WTC11 (cell line): Measurements from ENCODE around the gene CEBPB. TPM values are rescaled to one million over a fixed set of nuclear protein-coding genes. Genes with fewer than 3 reads are reported as not detected.
A peak's percentile ranks its signal among the peaks of the same experiment; 100 is the strongest.
"Not testable (repeated sequence)": the region's sequence is repeated elsewhere in the genome, so short reads cannot be mapped to it uniquely, and the experiment has no call there.

Experiments
- ATAC-seq: fragments of 200-7000 bp; cut with Tn5 transposase; 2 replicates; pipeline ENCODE4 v1.10.0; 2021; ENCODE audit warnings: mild to moderate bottlenecking, moderate library complexity
- CTCF ChIA-PET: fragments of 300-600 bp; sonication (Branson Sonifier 250); formaldehyde crosslinking; loops from one replicate; lab custom pipeline; 2021; ENCODE audit warnings: antibody characterized with exemption; lab: Charles Lee
- POLR2A ChIA-PET: fragments of 350-600 bp; sonication (Branson Sonifier 250); formaldehyde crosslinking; loops from one replicate; lab custom pipeline; 2021; ENCODE audit warnings: antibody characterized with exemption; lab: Charles Lee
- DNase-seq: peaks from one replicate; pipeline ENCODE4 v3.0.0; 2021; ENCODE audit warnings: low spot score
- H3K27ac Mint-ChIP-seq: 2 replicates; pipeline ENCODE4 v1.8.0; 2021; ENCODE audit warnings: mixed read lengths
- H3K27me3 Mint-ChIP-seq: 2 replicates; pipeline ENCODE4 v1.8.0; 2021; ENCODE audit warnings: low read depth, mild to moderate bottlenecking, moderate library complexity, mixed read lengths
- H3K36me3 Mint-ChIP-seq: 2 replicates; pipeline ENCODE4 v1.8.0; 2021; ENCODE audit warnings: mixed read lengths
- H3K4me1 Mint-ChIP-seq: 2 replicates; pipeline ENCODE4 v1.8.0; 2022; ENCODE audit warnings: mixed read lengths
- H3K4me3 Mint-ChIP-seq: 2 replicates; pipeline ENCODE4 v1.8.0; 2021; ENCODE audit warnings: mild to moderate bottlenecking, moderate library complexity, mixed read lengths
- H3K9me3 Mint-ChIP-seq: 2 replicates; pipeline ENCODE4 v1.8.0; 2021; ENCODE audit warnings: mixed read lengths
- CBFB ChIP-seq: sonication (generic); formaldehyde crosslinking; IDR thresholded peaks from 2 replicates; pipeline ENCODE4 v1.8.1; 2022; ENCODE audit warnings: mild to moderate bottlenecking, low read depth, missing genetic modification reagents
- FOXJ3 ChIP-seq: sonication (generic); formaldehyde crosslinking; IDR thresholded peaks from 2 replicates; pipeline ENCODE4 v1.9.0; 2021; ENCODE audit warnings: missing genetic modification reagents, mild to moderate bottlenecking, borderline replicate concordance
- JAZF1 ChIP-seq: fragments of 250-450 bp; sonication (Bioruptor Pico); IDR thresholded peaks from 2 replicates; pipeline ENCODE4 v1.9.0; 2021; ENCODE audit warnings: moderate library complexity, mild to moderate bottlenecking, inconsistent platforms
- NFE2L1 ChIP-seq: sonication (generic); formaldehyde crosslinking; IDR thresholded peaks from 2 replicates; pipeline ENCODE4 v1.8.1; 2023; ENCODE audit warnings: missing genetic modification reagents
- RELA ChIP-seq: sonication (generic); formaldehyde crosslinking; IDR thresholded peaks from 2 replicates; pipeline ENCODE4 v1.8.1; 2022; ENCODE audit warnings: missing genetic modification reagents, mild to moderate bottlenecking, borderline replicate concordance
- TEAD1 ChIP-seq: sonication (generic); formaldehyde crosslinking; IDR thresholded peaks from 2 replicates; pipeline ENCODE4 v1.8.0; 2022; ENCODE audit warnings: mild to moderate bottlenecking, missing genetic modification reagents
- ZNF232 ChIP-seq: sonication (generic); formaldehyde crosslinking; IDR thresholded peaks from 2 replicates; pipeline ENCODE4 v1.8.0; 2022; ENCODE audit warnings: mild to moderate bottlenecking, missing genetic modification reagents
- total RNA-seq: library from RNA; stranded (reverse); gene quantifications from 3 replicates; pipeline ENCODE4 v1.2.3, GENCODE V29; 2021
- TF ChIP-seq, protein P1 (sequence below): sonication (generic); formaldehyde crosslinking; IDR thresholded peaks from 2 replicates; pipeline ENCODE4 v1.8.1; 2022; ENCODE audit warnings: low read depth, missing genetic modification reagents, borderline replicate concordance
- TF ChIP-seq, protein P2 (sequence below): fragments of 200-600 bp; IDR thresholded peaks from 2 replicates; pipeline ENCODE4 v1.8.0; 2022; ENCODE audit warnings: antibody characterized with exemption
- TF ChIP-seq, protein P3 (sequence below): sonication (generic); formaldehyde crosslinking; IDR thresholded peaks from 2 replicates; pipeline ENCODE4 v1.8.0; 2022; ENCODE audit warnings: mild to moderate bottlenecking, missing genetic modification reagents
- TF ChIP-seq, protein P4 (sequence below): fragments of 250-450 bp; sonication (Bioruptor Pico); conservative IDR thresholded peaks from 2 replicates; pipeline ENCODE4 v1.9.0; 2021; ENCODE audit warnings: mild to moderate bottlenecking

CEBPB gene
- total RNA-seq, 1 experiment from 2014 or later, result 29.1 TPM

DNA sequence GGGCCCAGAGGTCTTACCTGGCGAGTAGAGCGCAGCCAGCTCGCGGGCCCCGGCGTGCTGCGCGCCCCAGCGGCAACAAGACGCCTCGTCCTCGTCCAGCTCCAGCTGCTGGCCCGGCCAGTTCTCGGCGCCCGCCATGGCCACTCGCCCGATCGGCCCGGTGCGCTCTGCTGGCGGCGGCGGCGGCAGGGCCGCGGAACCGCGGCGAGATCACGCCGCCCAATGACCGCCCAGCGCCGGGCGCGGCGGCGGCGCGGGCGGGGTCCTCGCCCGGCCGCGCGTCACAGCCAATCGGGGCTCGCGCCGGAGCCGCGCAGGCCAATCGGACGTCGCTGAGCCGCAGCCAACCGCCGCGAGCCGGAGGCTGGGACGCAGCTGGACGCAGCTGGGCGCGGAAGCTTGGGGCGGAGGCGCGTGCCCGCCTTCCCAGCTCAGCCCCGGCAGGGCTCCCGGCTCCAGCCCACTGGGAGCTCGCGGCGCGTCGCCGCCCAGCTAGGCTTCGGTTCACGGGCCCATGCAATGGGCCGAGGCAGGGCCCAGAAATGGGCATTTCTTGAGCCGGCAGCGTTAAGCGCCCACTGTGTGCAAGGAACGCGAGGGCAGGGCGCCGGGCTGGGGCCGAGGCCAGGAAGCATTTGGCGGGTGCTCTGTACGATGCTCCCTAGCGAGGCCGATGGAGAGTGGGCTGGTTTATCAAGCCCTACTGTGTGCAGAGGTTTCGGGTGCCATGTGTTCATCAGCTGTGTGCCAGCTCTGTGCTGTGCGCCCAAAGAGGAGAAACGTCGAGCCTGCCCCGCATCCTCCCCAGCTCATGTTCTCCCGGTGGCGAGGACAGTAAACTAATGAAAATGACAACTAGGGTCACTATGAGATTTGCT is 36.9 kb upstream of the CEBPB start, which contains the start of gene PEDS1 (continued):
- TF ChIP-seq, protein P1, sequence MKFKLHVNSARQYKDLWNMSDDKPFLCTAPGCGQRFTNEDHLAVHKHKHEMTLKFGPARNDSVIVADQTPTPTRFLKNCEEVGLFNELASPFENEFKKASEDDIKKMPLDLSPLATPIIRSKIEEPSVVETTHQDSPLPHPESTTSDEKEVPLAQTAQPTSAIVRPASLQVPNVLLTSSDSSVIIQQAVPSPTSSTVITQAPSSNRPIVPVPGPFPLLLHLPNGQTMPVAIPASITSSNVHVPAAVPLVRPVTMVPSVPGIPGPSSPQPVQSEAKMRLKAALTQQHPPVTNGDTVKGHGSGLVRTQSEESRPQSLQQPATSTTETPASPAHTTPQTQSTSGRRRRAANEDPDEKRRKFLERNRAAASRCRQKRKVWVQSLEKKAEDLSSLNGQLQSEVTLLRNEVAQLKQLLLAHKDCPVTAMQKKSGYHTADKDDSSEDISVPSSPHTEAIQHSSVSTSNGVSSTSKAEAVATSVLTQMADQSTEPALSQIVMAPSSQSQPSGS (CRISPR knock-in tag), result no peak
- TF ChIP-seq JAZF1 (CRISPR knock-in tag), result no peak
- TF ChIP-seq NFE2L1 (CRISPR knock-in tag), result peak; percentile 38
- TF ChIP-seq, all 79 proteins: peak for 36

DNA sequence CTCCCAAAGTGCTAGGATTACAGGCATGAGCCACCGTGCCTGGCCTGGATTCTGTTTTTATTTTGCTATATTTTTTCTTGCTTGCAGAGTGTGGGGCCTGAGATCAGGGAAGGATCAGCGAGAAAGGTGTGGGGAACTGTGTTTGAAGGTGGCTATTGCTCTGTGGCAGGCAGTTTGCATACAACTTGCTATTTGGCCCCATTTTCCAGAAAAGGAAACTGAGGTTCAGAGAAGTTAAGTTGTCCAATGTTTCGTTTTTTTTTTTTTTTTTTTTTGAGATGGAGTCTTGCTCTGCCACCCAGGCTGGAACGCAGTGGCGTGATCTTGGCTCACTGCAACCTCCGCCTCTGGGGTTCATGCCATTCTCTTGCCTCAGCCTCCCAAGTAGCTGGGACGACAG is 29.1 kb upstream of the CEBPB start:
- DNase-seq, H3K36me3 Mint-ChIP-seq, H3K4me3 Mint-ChIP-seq, ATAC-seq, H3K9me3 Mint-ChIP-seq, H3K27me3 Mint-ChIP-seq, POLR2A ChIA-PET: not testable (repeated sequence)
- Mint-ChIP-seq H3K27ac (peak overlapping the region; percentile 68; the same call in 1 of the 2 replicates), H3K4me1 (peaks cover 20% of the 10 kb centered on the region)
- CTCF ChIA-PET, result interaction anchor here (1.8 kb wide), 1 partner anchor 8 kb away, joined by 6 read pairs; no protein-coding TSS in a partner anchor

DNA sequence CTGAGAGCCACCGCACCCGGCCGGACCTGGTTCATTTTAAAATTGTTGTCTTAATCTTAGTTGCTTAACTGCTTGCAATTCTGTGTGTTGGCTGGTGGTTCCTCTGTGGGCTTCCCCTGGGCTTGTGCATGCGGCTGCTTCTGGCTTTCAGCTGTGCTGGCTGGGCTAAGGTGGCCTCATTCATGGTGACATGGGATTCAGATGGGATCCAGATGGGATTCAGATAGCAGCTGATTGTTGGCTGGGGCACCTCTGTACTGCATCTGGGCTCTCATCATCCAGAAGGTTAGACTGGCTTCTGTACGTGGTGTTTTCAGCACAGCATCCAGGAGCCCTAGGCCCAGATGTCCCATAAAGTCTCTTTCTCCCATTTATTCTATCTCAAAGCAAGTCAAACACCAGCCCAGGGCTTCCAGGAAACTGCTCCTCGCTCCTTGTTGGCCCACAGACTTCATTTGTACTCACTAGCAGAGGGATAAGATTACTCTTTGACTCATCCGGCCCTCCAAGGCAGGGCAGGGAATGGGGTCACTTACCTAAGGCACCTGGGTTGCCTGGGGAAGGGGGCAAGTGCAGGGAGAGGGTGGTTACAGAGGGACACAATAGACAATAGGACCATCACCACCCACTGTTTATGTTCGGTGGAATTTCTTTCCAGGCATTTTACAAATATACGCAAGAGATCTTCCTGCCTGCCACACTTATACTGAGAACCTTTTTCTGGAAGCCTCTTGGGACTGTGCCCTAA is 26.9 kb upstream of the CEBPB start:
- DNase-seq (no peak), ATAC-seq (no peak)
- Mint-ChIP-seq H3K27ac (peak overlapping the region; percentile 10; the same call in 1 of the 2 replicates), H3K36me3 (no peaks in the 10 kb centered on the region), H3K4me3 (no peak overlapping the region), H3K27me3 (peaks cover 3% of the 10 kb centered on the region; the same call in 1 of the 2 replicates), H3K4me1 (peaks cover 20% of the 10 kb centered on the region), H3K9me3 (no peaks in the 10 kb centered on the region)
- TF ChIP-seq, protein P2, sequence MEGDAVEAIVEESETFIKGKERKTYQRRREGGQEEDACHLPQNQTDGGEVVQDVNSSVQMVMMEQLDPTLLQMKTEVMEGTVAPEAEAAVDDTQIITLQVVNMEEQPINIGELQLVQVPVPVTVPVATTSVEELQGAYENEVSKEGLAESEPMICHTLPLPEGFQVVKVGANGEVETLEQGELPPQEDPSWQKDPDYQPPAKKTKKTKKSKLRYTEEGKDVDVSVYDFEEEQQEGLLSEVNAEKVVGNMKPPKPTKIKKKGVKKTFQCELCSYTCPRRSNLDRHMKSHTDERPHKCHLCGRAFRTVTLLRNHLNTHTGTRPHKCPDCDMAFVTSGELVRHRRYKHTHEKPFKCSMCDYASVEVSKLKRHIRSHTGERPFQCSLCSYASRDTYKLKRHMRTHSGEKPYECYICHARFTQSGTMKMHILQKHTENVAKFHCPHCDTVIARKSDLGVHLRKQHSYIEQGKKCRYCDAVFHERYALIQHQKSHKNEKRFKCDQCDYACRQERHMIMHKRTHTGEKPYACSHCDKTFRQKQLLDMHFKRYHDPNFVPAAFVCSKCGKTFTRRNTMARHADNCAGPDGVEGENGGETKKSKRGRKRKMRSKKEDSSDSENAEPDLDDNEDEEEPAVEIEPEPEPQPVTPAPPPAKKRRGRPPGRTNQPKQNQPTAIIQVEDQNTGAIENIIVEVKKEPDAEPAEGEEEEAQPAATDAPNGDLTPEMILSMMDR, result no peak
- TF ChIP-seq, protein P3, sequence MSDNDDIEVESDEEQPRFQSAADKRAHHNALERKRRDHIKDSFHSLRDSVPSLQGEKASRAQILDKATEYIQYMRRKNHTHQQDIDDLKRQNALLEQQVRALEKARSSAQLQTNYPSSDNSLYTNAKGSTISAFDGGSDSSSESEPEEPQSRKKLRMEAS (CRISPR knock-in tag), result no peak
- TF ChIP-seq NFE2L1 (CRISPR knock-in tag) (no peak), CBFB (CRISPR knock-in tag) (no peak), FOXJ3 (CRISPR knock-in tag) (no peak), ZNF232 (CRISPR knock-in tag) (no peak), TEAD1 (CRISPR knock-in tag) (no peak), RELA (CRISPR knock-in tag) (no peak)
- TF ChIP-seq, protein P4, sequence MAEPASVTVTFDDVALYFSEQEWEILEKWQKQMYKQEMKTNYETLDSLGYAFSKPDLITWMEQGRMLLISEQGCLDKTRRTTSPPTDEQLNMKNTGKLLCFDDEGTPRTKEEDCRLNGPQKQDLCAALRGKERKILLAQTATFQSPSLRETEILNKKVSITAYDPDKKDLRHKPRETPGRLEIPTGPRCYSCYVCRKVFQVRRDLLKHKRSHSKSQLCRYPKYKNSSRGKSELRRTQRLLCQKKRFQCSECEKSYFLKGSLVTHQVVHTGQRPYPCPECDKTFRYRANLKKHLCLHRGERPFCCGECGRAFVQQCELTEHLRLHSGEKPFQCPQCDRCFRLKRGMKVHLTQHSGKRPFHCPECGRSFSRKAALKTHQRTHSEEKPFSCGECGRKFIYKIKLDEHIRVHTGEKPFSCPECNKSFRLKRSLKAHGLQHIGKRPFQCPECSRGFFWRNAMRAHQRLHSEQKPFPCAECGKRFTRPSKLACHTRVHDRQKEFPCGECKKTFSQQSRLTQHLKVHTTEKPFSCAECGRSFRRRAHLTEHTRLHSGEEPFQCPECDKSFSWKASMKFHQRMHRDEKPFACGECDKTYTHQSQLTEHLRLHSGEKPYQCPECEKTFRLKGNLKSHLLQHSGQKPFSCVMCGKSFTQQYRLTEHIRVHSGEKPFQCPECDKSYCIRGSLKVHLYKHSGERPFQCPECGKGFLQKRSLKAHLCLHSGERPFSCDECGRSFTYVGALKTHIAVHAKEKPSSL (CRISPR knock-in tag), result no peak
- POLR2A ChIA-PET, result no interaction called here
- CTCF ChIA-PET, result interaction anchor here (1.3 kb wide), 1 partner anchor 10 kb away, joined by 4 read pairs; the partner anchor contains the start of gene PEDS1
